GF-D8 (cell line): ENCODE results near the gene NCBP2.

Experiments
- DNase-seq: peaks from one replicate; lab custom pipeline; 2025; lab: John Stamatoyannopoulos, UW

The NCBP2 gene

DNA sequence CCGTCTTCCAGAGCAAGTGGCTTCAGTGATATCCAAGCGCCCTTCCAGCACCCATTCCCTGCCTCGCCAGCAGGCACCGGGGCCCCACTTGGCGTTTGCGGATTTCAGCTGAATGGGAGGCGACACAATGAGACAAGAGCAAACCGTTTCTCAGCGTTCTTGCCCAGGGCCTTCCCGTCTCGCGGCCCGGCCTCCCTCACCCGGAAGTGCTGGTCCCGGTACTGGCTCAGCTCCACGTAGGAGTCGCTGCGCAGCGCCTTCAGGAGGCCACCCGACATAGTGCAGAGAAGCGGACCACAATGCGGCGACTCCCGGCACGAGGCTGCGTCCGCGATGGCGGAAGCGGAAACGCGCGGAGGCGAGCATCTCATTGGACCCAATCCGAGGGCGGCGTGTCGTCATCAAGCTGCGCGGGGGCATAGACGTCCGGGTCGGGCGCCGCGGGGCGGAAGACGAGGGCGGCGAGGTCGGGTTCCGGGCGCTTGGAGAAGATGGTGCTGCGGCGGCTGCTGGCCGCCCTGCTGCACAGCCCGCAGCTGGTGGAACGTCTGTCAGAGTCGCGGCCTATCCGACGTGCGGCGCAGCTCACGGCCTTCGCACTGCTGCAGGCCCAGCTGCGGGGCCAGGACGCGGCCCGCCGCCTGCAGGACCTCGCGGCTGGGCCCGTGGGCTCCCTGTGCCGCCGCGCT, at the start of gene NCBP2:
TSS of gene NCBP2 (minus strand) at position 303 of the 689 bp plus-strand sequence. CDS start at position 278, 25 bp downstream.
- DNase-seq: peak; percentile 93

DNA sequence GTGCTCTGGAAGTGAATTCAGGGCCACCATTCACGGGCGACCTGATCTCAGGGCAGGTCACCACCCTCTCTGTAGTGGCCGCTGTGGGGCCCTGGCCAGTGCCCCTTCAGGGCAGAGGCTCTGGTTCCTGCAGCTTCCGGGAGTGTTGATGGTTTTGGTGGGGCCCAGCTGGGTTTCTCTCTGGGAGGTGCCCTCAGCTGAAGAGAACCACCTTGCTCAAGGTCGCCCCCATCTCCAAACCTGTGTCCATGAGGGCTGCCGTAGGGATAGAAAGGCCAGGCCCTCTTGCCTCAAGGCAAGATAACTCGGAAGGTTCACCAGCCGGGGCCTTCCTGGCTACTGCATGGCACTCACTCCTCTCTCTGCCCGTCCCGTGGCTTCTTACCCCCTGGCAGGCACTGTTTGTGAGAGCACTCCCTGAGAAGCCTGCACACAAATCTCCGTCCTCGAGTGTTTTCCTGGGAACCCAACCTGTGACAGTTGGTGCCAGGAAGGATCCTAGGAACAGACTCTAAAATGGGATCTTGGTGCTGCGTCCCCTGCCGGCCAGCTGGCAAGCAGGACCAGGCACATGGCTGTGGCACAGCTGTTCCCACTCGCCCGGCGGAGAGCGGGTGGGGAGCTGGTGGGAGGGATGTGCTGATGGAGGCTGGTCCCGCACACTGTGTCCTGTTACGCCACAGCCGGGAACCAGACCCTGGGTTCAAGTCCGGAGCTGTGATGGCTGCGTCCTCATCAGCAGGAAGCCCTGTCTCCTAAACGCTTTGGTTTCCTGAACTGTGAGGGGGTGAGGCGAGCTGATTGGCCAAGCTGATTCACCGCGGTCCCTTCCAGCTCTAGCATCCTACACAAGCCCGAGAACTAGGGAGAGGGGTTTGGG, 49.5 kb upstream of the NCBP2 start:
- DNase-seq: no peak

DNA sequence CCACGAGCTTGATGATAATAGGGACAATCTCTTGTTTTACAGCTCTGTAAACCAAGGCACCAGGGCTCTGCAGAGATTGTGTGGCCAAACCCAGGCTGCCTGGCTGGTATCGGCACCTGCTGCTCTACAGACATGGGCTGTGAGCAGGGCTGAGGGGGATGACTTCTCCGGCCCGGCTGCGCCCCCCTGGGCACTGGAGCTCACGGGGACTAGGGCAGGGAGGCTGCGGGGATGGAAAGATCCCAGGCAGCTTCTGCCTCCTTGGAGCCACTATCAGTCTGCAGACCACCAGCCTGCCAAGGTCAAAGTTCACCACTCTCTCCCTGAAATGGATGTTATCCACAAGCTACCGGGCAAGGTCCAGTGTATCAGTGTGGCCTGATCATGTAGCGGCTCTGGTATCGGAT, 48.3 kb upstream of the NCBP2 start:
- DNase-seq: no peak

GRCh38 chr3:196989721-196990262, 47.5 kb upstream of the NCBP2 start:
- no peak for DNase-seq

GRCh38 chr3:196988241-196989029, 46.1 kb upstream of the NCBP2 start:
- DNase-seq: peak; percentile 17

DNA sequence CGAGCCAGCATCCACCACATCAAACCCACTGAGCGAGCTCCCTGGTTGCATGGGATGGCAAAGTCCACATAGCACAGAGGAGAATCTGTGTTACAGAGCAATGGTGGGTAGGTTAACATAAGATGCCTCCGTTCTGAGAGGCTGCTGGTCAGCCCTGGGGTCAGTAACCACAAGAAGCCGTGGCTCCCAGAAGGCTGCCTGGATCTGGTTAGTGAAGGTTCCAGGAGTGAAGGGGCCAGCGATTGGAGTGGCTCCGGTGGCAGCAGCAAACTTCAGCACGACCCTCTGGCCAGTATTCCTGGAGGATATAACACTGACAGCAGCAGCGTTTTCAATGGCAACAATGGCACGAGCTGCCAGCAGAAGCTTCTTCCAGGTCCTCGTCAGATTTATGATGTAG, 44.7 kb upstream of the NCBP2 start:
- DNase-seq: no peak

DNA sequence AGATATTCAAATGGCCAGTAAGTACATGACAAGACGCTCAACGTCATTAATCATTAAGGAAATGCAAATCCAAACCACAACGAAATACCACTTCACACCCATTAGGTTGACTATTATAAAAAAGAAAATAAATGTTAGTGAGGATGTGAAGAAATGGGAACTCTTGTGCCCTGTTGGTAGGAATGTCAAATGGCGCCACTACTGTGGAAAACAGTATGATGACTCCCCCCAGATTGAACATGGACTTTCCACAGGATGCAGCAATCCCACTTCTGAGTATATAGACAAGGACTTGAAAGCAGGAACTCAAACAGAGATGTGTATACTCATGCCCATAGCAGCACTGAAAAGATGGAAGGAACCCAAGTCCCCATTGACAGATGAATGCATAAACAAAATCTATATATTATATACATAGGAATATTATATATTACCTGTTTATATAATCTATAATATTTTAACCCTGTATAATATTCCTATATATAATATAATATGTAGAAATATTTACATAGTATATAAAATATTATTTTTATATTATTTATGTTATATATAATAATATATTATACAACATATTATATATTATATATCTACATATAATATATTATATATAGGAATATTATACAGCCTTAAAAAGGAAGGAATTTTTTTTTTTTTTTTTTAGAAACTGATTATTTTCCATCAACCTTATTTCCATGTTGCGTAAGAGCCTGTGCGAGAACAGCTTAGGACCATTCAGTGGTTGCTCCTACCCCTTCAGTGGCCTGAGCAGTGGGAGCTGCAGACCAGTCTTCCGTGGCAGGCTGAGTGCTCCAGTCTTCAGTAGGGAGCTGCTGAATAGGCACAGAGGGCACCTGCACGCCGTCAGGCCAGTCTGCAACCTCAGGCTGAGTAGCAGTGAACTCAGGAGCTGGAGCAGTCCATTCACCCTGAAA, 43.9 kb upstream of the NCBP2 start:
- no peak for DNase-seq

DNA sequence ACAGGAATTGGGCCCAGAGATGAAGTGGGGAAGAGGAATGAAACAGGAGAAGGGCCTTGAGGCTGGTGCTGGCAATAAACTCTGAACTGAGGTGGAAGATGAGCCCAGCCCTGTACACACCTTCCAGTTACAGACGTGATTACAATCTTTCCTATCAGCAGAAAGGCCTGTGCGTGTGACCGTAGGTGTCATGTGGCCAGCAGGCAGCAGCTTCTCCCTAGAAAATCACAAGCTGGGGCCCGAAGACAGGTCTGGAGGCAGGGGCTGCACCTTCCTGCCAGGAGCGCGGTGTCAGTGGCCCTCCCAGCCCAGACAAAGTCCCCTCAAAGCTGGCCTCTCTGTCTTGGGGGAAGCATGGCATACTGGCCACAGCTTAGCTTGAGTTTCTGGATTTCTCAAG, 43.0 kb upstream of the NCBP2 start:
- DNase-seq: no peak

GRCh38 chr3:196983186-196983585, 40.9 kb upstream of the NCBP2 start:
- DNase-seq: no peak

- no peak for DNase-seq
Observed at GRCh38 chr3:196981657-196982056, 39.3 kb upstream of the NCBP2 start.

DNA sequence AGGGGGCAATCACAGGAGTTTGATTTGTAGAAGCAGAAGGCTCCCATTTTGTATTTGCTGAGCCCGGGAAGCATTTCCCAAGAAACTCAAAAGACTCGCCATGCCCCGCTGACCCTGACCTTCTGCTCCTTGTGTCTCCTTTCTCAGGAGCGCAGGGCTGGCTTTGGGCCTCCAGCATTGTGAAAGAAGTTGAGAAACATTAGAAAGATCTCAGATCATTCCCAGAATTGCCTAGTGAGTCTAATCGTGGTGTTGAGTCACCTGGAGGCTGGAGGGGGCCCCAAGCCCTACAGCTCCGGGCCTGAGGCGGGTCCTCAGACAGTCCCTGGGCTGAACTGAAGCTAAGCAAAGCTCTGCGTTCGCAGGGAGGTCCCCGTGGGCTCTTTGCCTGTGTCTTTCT, 37.2 kb upstream of the NCBP2 start:
- DNase-seq: no peak

GRCh38 chr3:196976941-196977340, 34.6 kb upstream of the NCBP2 start:
- no peak for DNase-seq

DNA sequence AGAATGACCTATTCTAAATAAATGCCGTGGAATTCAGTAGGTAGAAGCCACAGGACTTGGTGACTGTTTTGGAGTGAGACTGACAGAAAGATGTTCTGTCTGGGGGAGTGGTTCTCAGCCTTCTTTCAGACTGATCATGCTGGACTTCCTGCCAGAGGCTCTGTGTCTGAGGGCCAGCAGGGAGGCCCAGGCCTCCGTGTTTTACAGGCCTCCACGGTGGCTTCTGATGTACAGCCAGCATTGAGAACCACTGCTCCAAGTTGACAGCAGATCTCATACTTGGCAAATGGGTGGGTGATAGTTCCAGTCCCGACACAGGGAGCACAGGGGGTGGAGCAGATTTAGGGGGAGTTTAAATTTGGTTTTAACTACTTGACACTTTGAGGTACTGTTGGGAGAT, 33.0 kb upstream of the NCBP2 start:
- no peak for DNase-seq

DNA sequence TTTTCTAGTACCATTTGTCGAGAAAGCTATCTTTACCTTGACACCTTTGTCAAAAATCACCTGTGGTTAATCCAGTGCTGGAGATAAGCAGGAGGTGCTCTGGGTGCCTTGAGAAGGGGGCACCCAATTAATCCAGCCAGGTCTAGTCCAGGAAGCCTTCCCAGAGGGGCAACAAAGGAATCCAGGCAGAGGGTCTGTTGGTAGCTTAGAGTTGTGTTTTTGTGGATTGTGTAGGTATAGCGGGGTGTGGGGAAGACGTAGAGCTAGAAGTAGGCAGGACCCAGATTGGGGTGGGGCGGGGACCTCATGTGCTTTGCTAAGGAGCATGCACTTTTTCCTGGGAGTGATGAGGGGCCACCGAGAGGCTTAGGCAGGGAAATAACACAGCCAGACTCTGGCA, 32.3 kb upstream of the NCBP2 start:
- no peak for DNase-seq

DNA sequence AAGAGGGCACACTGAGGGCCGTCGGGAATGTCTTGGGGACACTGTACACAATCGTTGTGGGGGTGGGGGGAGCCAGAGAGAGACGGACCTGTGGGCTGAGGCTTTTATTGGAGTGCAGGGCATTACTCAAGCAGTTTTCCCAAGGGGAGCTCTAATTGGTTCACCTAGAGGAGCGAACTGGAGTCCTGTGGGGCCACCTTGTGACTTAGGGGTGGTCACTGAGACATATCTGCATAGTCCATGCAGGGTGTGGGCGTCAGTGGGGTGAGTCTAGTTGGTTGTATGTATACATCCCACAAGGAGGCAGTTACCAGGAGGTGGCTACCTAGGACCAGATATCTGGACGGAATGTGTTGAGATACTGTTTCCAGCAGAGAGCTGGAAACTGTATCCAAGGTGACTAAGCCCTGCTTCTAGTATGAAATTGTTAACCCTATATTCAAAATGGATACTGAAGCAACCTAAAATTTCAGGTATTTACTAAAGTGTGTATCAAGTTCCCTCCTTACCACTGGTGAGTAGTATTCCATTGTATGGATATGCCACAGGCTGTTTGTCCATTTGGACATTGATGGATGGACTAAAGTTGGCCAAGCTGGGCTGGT, 28.9 kb upstream of the NCBP2 start:
- DNase-seq: peak; percentile 25

GRCh38 chr3:196970547-196971093, 28.3 kb upstream of the NCBP2 start:
- no peak for DNase-seq

DNA sequence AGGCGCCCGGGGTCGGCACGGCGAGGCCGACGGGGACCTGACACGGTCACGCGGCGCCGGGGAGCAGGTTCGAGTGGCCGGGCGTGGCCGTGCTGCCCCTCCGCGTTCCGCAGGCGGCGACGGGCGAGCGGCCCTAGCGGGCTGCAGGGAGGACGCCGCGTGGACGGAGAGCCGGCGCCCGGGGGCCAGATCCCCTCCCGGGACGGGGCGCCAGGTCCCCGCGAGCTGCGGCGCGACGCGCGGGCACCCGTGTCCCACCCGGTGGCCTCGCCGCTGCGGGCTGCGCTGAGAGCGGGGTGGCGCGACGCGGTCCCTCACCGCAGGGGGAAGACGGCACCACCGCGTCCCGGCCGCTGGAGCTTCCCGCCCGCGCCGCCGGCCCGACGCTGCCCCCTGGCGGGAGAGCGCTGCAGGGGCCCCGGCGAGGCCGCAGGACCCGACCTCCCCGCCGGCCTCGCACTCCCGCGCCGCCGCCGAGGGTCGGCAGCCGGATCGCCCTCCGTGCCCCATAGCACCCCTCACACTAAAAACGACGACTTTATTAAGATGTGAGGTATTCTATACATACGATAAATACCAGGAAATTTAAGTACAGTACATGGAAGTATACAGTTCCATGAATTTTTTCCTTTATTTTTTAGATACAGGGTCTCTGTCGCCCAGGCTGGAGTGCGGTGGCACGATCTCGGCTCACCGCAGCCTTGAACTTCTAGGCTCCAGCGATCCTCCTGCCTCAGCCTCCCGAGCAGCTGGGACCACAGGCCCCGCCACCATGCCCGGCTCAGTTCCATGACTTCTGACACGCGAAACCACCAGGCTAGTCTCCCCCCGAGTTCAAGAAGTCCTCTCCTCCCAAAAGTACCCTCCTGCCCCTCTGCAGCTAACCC, 27.6 kb upstream of the NCBP2 start:
- peak; percentile 14 for DNase-seq

DNA sequence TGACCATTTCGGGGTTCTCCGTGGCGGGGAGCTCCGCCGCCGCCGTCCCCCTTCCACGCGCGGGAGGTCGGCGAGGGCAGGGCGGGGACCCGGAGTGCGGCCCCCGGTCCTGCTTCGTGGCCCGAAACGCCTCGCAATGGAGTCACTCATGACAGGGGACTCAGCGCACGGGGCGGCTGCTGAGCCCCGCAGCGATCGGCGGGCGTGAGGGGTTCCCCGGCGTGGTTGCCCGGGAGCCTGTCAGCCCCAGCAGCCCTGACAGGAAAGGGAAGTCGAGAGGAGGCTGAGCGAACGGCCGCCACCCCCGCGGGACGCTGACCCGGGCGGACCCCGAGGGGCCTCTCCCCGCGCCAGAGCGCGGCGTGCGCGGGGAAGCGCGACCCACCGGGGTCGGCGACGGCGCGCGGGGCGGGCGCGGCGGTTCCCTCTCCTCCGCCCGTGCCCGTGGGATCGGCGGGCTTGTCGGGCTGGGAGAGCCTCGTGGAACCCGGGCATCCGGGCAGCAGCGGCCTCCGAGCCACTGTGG, 26.9 kb upstream of the NCBP2 start:
- DNase-seq: peak; percentile 10
